CD4-positive, alpha-beta T cell (primary cell): ENCODE measurements around the gene REG3A. TPM values are rescaled to one million over a fixed set of nuclear protein-coding genes. Genes with fewer than 3 reads are reported as not detected.

Experiments
- ATAC-seq: fragments of 200-7000 bp; cut with Tn5 transposase; one replicate; pipeline ENCODE4 v1.10.0; 2022; ENCODE audit warnings: mild to moderate bottlenecking; ENCODE audit not compliant: poor library complexity
- CTCF ChIA-PET: fragments of 350-600 bp; sonication (Branson Sonifier 250); formaldehyde crosslinking; loops from one replicate; lab custom pipeline; 2021; ENCODE audit warnings: antibody characterized with exemption, inconsistent platforms; lab: Charles Lee
- POLR2A ChIA-PET: fragments of 350-600 bp; sonication (Branson Sonifier 250); formaldehyde crosslinking; loops from one replicate; lab custom pipeline; 2021; ENCODE audit warnings: antibody characterized with exemption, inconsistent platforms; lab: Charles Lee
- DNase-seq, 14 experiments: peaks; one replicate each; pipeline ENCODE4 v3.0.0-alpha.2; 2013 to 2020; ENCODE audit warnings: mixed read lengths in 2 of 14
- H3K27ac ChIP-seq, 2 donors: one replicate each; pipeline versions ENCODE4 v1.5.1 to v1.7.0; 2013; ENCODE audit warnings: low read length in 2 of 2, low read depth in 1 of 2, mild to moderate bottlenecking in 1 of 2
- H3K27me3 ChIP-seq, 2 experiments: 1 replicate in 1 of 2; 2 replicates in 1 of 2; pipeline versions ENCODE4 v1.6.1 to v1.7.0; 2013; ENCODE audit warnings: low read length in 2 of 2, control low read depth in 1 of 2, mild to moderate bottlenecking in 1 of 2, moderate library complexity in 1 of 2; ENCODE audit not compliant: insufficient read depth in 2 of 2, control insufficient read depth in 1 of 2
- H3K36me3 ChIP-seq: one replicate; pipeline ENCODE4 v1.6.1; 2013; ENCODE audit warnings: low read length, control low read depth; ENCODE audit not compliant: insufficient read depth
- H3K4me1 ChIP-seq: one replicate; pipeline ENCODE4 v1.6.1; 2013; ENCODE audit warnings: low read length, control low read depth; ENCODE audit not compliant: insufficient read depth
- H3K4me3 ChIP-seq: one replicate; pipeline ENCODE4 v1.5.1; 2013; ENCODE audit warnings: mild to moderate bottlenecking, low read length, moderate library complexity
- H3K9me3 ChIP-seq, 2 experiments: 1 replicate in 1 of 2; 2 replicates in 1 of 2; pipeline versions ENCODE4 v1.6.1 to v1.7.0; 2013; ENCODE audit warnings: low read length in 2 of 2, mild to moderate bottlenecking in 2 of 2, control low read depth in 1 of 2, moderate library complexity in 1 of 2; ENCODE audit not compliant: control insufficient read depth in 1 of 2, insufficient read depth in 1 of 2
- H3K27ac Mint-ChIP-seq: one replicate; pipeline ENCODE4 v1.8.0; 2020; ENCODE audit warnings: mixed read lengths
- H3K27me3 Mint-ChIP-seq: one replicate; pipeline ENCODE4 v1.8.0; 2021; ENCODE audit warnings: mixed read lengths
- H3K36me3 Mint-ChIP-seq: one replicate; pipeline ENCODE4 v1.8.0; 2021; ENCODE audit warnings: low read depth, mixed read lengths
- H3K4me1 Mint-ChIP-seq: one replicate; pipeline ENCODE4 v1.8.0; 2021; ENCODE audit warnings: low read depth, mixed read lengths
- H3K4me3 Mint-ChIP-seq: one replicate; pipeline ENCODE4 v1.8.0; 2020; ENCODE audit warnings: mild to moderate bottlenecking, mixed read lengths
- H3K9me3 Mint-ChIP-seq: one replicate; pipeline ENCODE4 v1.8.0; 2020; ENCODE audit warnings: mixed read lengths
- CTCF ChIP-seq: fragments of 200-600 bp; IDR thresholded peaks from one replicate; pipeline ENCODE4 v1.8.0; 2022; ENCODE audit warnings: antibody characterized with exemption, mild to moderate bottlenecking
- intact Hi-C, 2 experiments: fragments of 100-400 bp; cut with DNase I in 1 of 2; cut with micrococcal nuclease in 1 of 2; formaldehyde crosslinking; loops; one replicate each; pipeline versions ENCODE4 v1.15.1 to v1.9.0; 2023 to 2025; cut with DNase I, micrococcal nuclease
- total RNA-seq, 174 experiments: library from RNA in 2 of 174; stranded (reverse) in 2 of 174; gene quantifications; one replicate each; pipeline ENCODE4 v1.2.3 and lab custom pipeline; 2021 to 2026

Gene REG3A
- total RNA-seq, 2 experiments from 2014 or later = not detected

DNA sequence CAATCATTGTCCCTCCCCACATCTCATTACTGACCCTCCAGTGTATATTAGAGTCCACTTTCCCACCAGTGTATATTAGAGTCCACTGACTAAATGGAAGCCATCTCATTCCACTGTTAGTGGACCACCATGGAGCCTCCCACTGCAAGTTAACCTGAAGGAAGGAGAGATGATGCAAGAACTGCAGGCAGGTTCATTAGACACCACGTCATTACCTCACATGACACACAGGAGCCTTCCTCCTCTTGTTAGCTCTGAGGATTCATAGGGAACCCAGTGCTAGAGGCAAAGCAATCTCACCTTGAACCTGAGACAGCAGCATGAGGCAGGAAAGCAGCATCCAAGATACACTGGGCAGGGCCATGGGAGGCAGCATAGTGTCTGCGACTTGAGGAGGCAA, 523 bp downstream of the REG3A start:
- no peak overlapping the region for H3K27ac ChIP-seq
- no peaks in the 10 kb centered on the region for H3K36me3 Mint-ChIP-seq
- no peak overlapping the region for H3K4me3 ChIP-seq
- ChIA-PET POLR2A (no interaction called here), CTCF (no interaction called here)
- ATAC-seq (no peak), DNase-seq (no peak)
- H3K27ac Mint-ChIP-seq = no peak overlapping the region
- no peaks in the 10 kb centered on the region for H3K36me3 ChIP-seq
- TF ChIP-seq CTCF = no peak
- H3K4me1 Mint-ChIP-seq = no peaks in the 10 kb centered on the region
- H3K27me3 ChIP-seq = no peaks in the 10 kb centered on the region
- no peak overlapping the region for H3K4me3 Mint-ChIP-seq
- no peaks in the 10 kb centered on the region for H3K27me3 Mint-ChIP-seq
- peaks cover 11% of the 10 kb centered on the region for H3K9me3 Mint-ChIP-seq
- H3K4me1 ChIP-seq = no peaks in the 10 kb centered on the region
- H3K9me3 ChIP-seq = peaks cover 0 to 24% of the 10 kb centered on the region in 2 experiments
- intact Hi-C loops = no loop called here

DNA sequence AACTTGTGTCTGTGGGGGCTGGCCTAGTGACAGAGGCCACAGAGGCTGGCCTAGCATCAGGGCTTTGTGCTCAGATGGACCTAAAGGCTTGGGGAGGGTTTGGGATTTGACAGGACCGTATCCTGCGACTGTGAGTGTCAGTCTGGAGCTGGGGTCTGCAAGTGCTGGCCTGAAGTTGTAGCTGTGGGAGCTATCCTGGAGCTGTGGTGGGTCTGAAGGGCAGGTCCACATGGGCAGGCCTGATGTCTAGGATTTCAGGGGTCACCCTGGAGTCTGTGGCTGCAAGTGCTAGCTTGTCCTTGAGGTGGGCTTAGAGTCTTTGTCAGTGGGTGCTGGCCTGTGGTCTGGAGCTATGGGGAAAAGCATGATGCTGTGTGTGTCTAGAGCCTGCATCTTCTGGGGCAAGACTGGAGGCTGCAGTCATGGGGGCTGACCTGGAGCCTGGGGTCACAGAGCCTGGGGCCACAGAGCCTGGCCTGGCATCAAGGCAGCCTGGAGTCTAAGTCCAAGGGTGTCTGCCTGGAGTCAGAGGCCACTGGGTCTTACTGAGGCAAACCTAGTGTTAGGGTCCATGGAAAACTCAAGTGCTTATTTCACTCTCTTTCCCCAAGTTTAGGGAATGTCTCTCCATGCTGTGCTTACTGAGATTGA, 3.6 kb downstream of the REG3A start:
- Histone ChIP-seq H3K4me3 (no peak overlapping the region), H3K36me3 (no peaks in the 10 kb centered on the region), H3K27ac (no peak overlapping the region), H3K4me1 (no peaks in the 10 kb centered on the region), H3K27me3 (no peaks in the 10 kb centered on the region), H3K9me3 (peaks cover 0 to 24% of the 10 kb centered on the region in 2 experiments)
- ChIA-PET POLR2A (no interaction called here), CTCF (no interaction called here)
- Mint-ChIP-seq H3K4me1 (no peaks in the 10 kb centered on the region), H3K27ac (no peak overlapping the region), H3K36me3 (no peaks in the 10 kb centered on the region), H3K27me3 (no peaks in the 10 kb centered on the region), H3K4me3 (no peak overlapping the region), H3K9me3 (peaks cover 9% of the 10 kb centered on the region)
- TF ChIP-seq CTCF = no peak
- intact Hi-C loops = no loop called here
- DNase-seq (no peak), ATAC-seq (no peak)

DNA sequence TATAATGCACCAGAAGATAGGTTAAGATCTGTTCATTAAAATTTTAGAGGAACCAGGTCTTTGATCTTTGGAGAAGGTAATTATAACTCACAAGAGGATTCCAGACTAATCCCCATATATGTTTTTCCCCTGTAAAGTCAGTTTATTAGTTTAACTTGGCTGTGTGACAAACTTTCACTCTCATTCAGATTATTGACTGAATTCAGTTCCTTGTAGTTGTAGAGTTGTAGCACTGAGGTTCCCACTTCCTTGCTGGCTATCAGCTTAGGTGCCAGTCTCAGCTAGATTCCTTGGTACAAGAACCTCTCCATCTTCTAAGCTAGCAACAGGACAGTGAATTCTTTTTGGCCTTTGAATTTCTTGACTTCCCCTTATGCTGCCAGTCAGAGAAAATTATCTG, 20.1 kb downstream of the REG3A start:
- Histone ChIP-seq H3K4me1 (no peaks in the 10 kb centered on the region), H3K27ac (no peak overlapping the region), H3K9me3 (peaks cover 0 to 13% of the 10 kb centered on the region in 2 experiments), H3K4me3 (no peak overlapping the region), H3K36me3 (no peaks in the 10 kb centered on the region), H3K27me3 (no peaks in the 10 kb centered on the region)
- H3K27ac Mint-ChIP-seq = no peak overlapping the region
- no peaks in the 10 kb centered on the region for H3K36me3 Mint-ChIP-seq
- no peak for ATAC-seq
- POLR2A ChIA-PET = no interaction called here
- peaks cover 6% of the 10 kb centered on the region for H3K9me3 Mint-ChIP-seq
- H3K27me3 Mint-ChIP-seq = no peaks in the 10 kb centered on the region
- DNase-seq = no peak
- H3K4me3 Mint-ChIP-seq = no peak overlapping the region
- TF ChIP-seq CTCF = no peak
- intact Hi-C loops = no loop called here
- H3K4me1 Mint-ChIP-seq = no peaks in the 10 kb centered on the region
- CTCF ChIA-PET = no interaction called here
